Osteocyte (in vitro differentiated cells): ENCODE measurements around the gene PPP1R37. TPM values are rescaled to one million over a fixed set of nuclear protein-coding genes. Genes with fewer than 3 reads are reported as not detected.

Experiments used
- DNase-seq: peaks from one replicate; pipeline ENCODE4 v3.0.0; 2021; ENCODE audit warnings: mixed read lengths; ENCODE audit not compliant: unreplicated experiment; ENCODE audit errors: extremely low spot score
- H3K27ac Mint-ChIP-seq: one replicate; pipeline ENCODE4 v1.8.0; 2021; ENCODE audit warnings: mild to moderate bottlenecking, mixed read lengths; ENCODE audit not compliant: unreplicated experiment
- H3K27me3 Mint-ChIP-seq: one replicate; pipeline ENCODE4 v1.8.0; 2021; ENCODE audit warnings: mixed read lengths; ENCODE audit not compliant: unreplicated experiment
- H3K36me3 Mint-ChIP-seq: one replicate; pipeline ENCODE4 v1.8.0; 2021; ENCODE audit warnings: mixed read lengths; ENCODE audit not compliant: unreplicated experiment
- H3K4me1 Mint-ChIP-seq: one replicate; pipeline ENCODE4 v1.8.0; 2021; ENCODE audit warnings: mixed read lengths; ENCODE audit not compliant: unreplicated experiment
- H3K4me3 Mint-ChIP-seq: one replicate; pipeline ENCODE4 v1.8.0; 2021; ENCODE audit warnings: mild to moderate bottlenecking, moderate library complexity, mixed read lengths; ENCODE audit not compliant: unreplicated experiment
- H3K9me3 Mint-ChIP-seq: one replicate; pipeline ENCODE4 v1.8.0; 2021; ENCODE audit warnings: mixed read lengths; ENCODE audit not compliant: unreplicated experiment
- CTCF ChIP-seq: fragments of 200-600 bp; sonication (generic); IDR thresholded peaks from 2 replicates; pipeline ENCODE4 v1.5.0; 2021; ENCODE audit warnings: antibody characterized with exemption, mild to moderate bottlenecking, moderate library complexity
- total RNA-seq: library from RNA; stranded (reverse); gene quantifications from 2 replicates; pipeline ENCODE4 v1.2.1, GENCODE V29; 2021

Gene PPP1R37
- total RNA-seq, 1 donor from 2014 or later = 34.8 TPM

GRCh38 chr19:45170146-45171106 lies 77.4 kb downstream of the PPP1R37 start:
- no peaks in the 10 kb centered on the region for H3K36me3 Mint-ChIP-seq
- H3K4me3 Mint-ChIP-seq = no peak overlapping the region
- no peaks in the 10 kb centered on the region for H3K27me3 Mint-ChIP-seq
- TF ChIP-seq CTCF = no peak
- peaks cover 6% of the 10 kb centered on the region for H3K4me1 Mint-ChIP-seq
- H3K9me3 Mint-ChIP-seq = no peaks in the 10 kb centered on the region
- H3K27ac Mint-ChIP-seq = no peak overlapping the region
- no peak for DNase-seq

DNA sequence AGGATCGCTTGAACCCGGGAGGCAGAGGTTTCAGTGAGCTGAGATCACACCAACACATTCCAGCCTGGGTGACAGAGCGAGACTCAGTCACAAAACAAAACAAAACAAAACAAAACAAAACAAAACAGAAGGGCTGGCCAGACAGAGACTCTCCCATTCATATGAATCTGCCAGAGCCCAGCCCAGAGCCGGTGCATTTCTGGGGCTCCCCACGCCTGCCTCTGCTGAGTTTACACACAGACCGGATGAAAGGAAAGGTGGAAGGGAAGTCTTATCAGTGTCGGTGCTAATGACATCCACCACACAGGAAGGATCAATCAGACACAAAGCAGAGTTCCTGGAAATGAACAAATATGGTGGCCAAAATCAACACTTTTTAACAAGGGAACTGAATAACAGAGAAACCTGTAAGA lies 78.2 kb downstream of the PPP1R37 start:
- no peaks in the 10 kb centered on the region for H3K36me3 Mint-ChIP-seq
- DNase-seq = no peak
- peaks cover 6% of the 10 kb centered on the region for H3K4me1 Mint-ChIP-seq
- H3K27me3 Mint-ChIP-seq = no peaks in the 10 kb centered on the region
- H3K9me3 Mint-ChIP-seq = no peaks in the 10 kb centered on the region
- TF ChIP-seq CTCF = no peak
- no peak overlapping the region for H3K27ac Mint-ChIP-seq
- no peak overlapping the region for H3K4me3 Mint-ChIP-seq

DNA sequence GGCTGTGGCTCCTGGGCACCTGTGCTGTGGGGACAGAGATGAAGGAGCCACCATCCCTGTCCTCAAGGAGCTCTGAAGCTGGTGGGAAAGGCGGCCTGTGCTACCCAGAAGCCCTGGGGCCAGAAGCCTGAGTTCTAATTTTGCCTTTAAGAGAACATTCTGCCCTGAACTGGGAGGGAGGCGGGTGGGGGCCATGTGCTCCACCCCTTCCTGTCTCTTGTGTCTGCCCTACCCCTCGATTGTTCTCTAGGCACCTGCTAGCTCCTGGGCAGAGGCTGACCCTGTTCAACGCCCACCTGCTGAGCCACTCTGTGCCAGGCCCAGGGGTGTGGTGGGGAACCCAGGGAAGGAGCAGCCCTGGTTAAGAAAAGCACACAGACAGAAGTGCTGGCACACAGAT lies 79.2 kb downstream of the PPP1R37 start:
- Mint-ChIP-seq H3K4me1 (peaks cover 4% of the 10 kb centered on the region), H3K36me3 (no peaks in the 10 kb centered on the region), H3K27me3 (no peaks in the 10 kb centered on the region), H3K4me3 (no peak overlapping the region), H3K9me3 (no peaks in the 10 kb centered on the region), H3K27ac (no peak overlapping the region)
- TF ChIP-seq CTCF = no peak
- DNase-seq = no peak

- Mint-ChIP-seq H3K36me3 (no peaks in the 10 kb centered on the region), H3K4me3 (no peak overlapping the region), H3K27me3 (no peaks in the 10 kb centered on the region), H3K4me1 (peaks cover 8% of the 10 kb centered on the region), H3K9me3 (no peaks in the 10 kb centered on the region), H3K27ac (no peak overlapping the region)
- TF ChIP-seq CTCF = no peak
- no peak for DNase-seq
Observed at GRCh38 chr19:45172611-45173208, 79.7 kb downstream of the PPP1R37 start.

- DNase-seq = no peak
- no peak for TF ChIP-seq CTCF
Observed at GRCh38 chr19:45173816-45174215, 80.8 kb downstream of the PPP1R37 start.

More at GRCh38 chr19:45173816-45174215, 80.8 kb downstream of the PPP1R37 start:
- Mint-ChIP-seq H3K4me1 (peaks cover 10% of the 10 kb centered on the region), H3K27me3 (no peaks in the 10 kb centered on the region), H3K4me3 (no peak overlapping the region), H3K27ac (no peak overlapping the region), H3K9me3 (no peaks in the 10 kb centered on the region), H3K36me3 (no peaks in the 10 kb centered on the region)
